ENCODE data around the gene HAVCR1.

- TF ChIP-seq CTCF (conservative IDR thresholded peaks at IDR 0.05; ENCODE audit: low read length) = no peak
- TF ChIP-seq EZH2phosphoT487 (IDR thresholded peaks at IDR 0.05; ENCODE audit: borderline replicate concordance) = no peak
These were observed 27.0 kb upstream of the HAVCR1 start for GRCh38 chr5:157085930-157086329.

Measured in Loucy (cell line).